Measurements from ENCODE around the gene LRP1B. TPM values are rescaled to one million over a fixed set of nuclear protein-coding genes. Genes with fewer than 3 reads are reported as not detected.

Gene LRP1B
- total RNA-seq, 1 donor from 2014 or later, result 0.38 TPM

DNA sequence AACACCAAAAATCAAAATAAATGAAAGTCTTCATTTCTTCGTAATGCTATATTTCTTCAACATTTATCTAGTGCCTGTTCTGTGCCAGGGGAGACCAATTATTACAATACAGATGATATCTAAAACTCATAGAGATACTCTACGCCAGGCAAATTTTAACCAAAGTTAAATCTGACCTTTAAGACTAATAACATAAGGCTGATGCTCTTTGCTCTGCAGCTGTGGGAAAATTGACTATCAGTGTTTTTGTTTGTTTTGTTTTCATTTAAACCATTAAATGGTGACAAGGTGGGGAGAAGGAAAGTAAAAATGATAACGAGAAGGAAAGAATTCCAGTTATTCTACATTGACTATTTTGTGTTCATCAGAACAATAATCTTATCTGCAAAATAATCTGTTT lies 406.4 kb downstream of the LRP1B start:
- Histone ChIP-seq H3K36me3 (ENCODE audit: control insufficient read depth, insufficient read depth, low read length) (no peaks in the 10 kb centered on the region), H3K4me3 (ENCODE audit: low read depth, low read length) (no peak overlapping the region), H3K27me3 (ENCODE audit: control insufficient read depth, insufficient read depth, low read length) (no peaks in the 10 kb centered on the region)
- no peak for DNase-seq (ENCODE audit: low read depth)
- TF ChIP-seq, protein P1, sequence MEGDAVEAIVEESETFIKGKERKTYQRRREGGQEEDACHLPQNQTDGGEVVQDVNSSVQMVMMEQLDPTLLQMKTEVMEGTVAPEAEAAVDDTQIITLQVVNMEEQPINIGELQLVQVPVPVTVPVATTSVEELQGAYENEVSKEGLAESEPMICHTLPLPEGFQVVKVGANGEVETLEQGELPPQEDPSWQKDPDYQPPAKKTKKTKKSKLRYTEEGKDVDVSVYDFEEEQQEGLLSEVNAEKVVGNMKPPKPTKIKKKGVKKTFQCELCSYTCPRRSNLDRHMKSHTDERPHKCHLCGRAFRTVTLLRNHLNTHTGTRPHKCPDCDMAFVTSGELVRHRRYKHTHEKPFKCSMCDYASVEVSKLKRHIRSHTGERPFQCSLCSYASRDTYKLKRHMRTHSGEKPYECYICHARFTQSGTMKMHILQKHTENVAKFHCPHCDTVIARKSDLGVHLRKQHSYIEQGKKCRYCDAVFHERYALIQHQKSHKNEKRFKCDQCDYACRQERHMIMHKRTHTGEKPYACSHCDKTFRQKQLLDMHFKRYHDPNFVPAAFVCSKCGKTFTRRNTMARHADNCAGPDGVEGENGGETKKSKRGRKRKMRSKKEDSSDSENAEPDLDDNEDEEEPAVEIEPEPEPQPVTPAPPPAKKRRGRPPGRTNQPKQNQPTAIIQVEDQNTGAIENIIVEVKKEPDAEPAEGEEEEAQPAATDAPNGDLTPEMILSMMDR (IDR thresholded peaks at IDR 0.05; ENCODE audit: insufficient read depth, low read length, poor library complexity, severe bottlenecking), result no peak

GRCh38 chr2:141723814-141724213 lies 407.0 kb downstream of the LRP1B start:
- TF ChIP-seq, protein P1 (IDR thresholded peaks at IDR 0.05; ENCODE audit: insufficient read depth, low read length, poor library complexity, severe bottlenecking), result no peak
- no peak for DNase-seq (ENCODE audit: low read depth)
- Histone ChIP-seq H3K36me3 (ENCODE audit: control insufficient read depth, insufficient read depth, low read length) (no peaks in the 10 kb centered on the region), H3K4me3 (ENCODE audit: low read depth, low read length) (no peak overlapping the region), H3K27me3 (ENCODE audit: control insufficient read depth, insufficient read depth, low read length) (no peaks in the 10 kb centered on the region)

DNA sequence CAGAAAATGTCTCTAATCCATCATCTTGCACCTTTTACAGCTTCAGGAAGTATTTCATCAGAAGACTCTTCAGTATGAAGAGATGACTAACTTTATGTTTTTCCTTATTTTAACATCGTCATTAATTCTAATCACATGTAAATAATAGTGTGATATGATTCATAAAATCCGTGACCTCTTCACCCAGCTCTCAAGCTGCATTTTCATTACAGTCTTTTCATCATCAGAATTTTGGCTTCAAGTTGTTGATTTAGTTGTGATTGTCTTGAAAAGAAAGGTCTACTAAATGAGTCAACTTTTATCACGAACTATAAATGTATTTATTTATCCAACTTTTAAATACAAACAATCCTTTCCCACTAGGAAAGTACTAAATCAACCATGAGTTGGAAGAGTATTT lies 410.3 kb downstream of the LRP1B start:
- TF ChIP-seq, protein P1 (IDR thresholded peaks at IDR 0.05; ENCODE audit: insufficient read depth, low read length, poor library complexity, severe bottlenecking), result no peak
- H3K4me3 ChIP-seq (ENCODE audit: low read depth, low read length), result no peak overlapping the region
- no peak for DNase-seq (ENCODE audit: low read depth)
- no peaks in the 10 kb centered on the region for H3K27me3 ChIP-seq (ENCODE audit: control insufficient read depth, insufficient read depth, low read length)
- no peaks in the 10 kb centered on the region for H3K36me3 ChIP-seq (ENCODE audit: control insufficient read depth, insufficient read depth, low read length)

DNA sequence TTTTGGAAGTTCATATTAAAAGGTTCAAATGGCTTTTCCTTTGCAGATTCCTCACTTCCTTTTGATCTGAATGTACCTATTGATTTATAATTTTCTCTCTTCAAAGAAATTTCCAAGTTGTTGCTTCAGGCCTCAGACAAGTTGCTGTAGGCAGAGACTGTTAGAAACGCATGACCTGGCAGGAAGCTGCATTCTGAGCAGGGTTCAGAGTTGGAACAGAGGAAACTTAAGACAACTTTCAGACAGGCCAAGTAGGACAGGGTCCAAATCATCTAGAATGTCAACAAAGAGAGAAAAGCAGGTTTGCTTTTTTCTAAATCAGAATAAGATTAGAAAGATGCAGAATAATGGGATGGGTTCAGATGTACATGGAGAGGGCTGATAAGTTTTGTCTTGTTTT lies 416.3 kb downstream of the LRP1B start:
- DNase-seq (ENCODE audit: low read depth), result no peak
- Histone ChIP-seq H3K4me3 (ENCODE audit: low read depth, low read length) (no peak overlapping the region), H3K27me3 (ENCODE audit: control insufficient read depth, insufficient read depth, low read length) (no peaks in the 10 kb centered on the region), H3K36me3 (ENCODE audit: control insufficient read depth, insufficient read depth, low read length) (no peaks in the 10 kb centered on the region)
- TF ChIP-seq, protein P1 (IDR thresholded peaks at IDR 0.05; ENCODE audit: insufficient read depth, low read length, poor library complexity, severe bottlenecking), result no peak

DNA sequence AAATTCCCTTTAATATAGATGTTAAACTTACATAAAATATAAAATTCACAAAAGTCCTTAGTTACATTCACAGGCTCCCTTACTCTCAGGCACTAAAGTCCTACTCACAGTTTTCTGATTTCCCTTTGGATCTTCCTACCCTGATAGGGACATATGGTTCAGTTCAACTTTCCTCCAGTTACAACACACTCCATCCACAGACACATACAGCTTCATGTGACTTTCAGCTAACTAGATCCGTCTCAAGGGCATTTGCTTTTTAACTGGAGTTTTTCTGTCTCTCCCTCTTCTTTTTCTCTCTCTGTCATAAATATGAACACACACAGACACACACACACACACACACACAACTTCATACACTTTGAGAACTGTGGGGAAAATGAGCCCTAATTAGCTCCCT lies 419.2 kb downstream of the LRP1B start:
- TF ChIP-seq, protein P1 (IDR thresholded peaks at IDR 0.05; ENCODE audit: insufficient read depth, low read length, poor library complexity, severe bottlenecking), result no peak
- H3K36me3 ChIP-seq (ENCODE audit: control insufficient read depth, insufficient read depth, low read length), result no peaks in the 10 kb centered on the region
- H3K27me3 ChIP-seq (ENCODE audit: control insufficient read depth, insufficient read depth, low read length), result no peaks in the 10 kb centered on the region
- no peak overlapping the region for H3K4me3 ChIP-seq (ENCODE audit: low read depth, low read length)
- DNase-seq (ENCODE audit: low read depth), result no peak

DNA sequence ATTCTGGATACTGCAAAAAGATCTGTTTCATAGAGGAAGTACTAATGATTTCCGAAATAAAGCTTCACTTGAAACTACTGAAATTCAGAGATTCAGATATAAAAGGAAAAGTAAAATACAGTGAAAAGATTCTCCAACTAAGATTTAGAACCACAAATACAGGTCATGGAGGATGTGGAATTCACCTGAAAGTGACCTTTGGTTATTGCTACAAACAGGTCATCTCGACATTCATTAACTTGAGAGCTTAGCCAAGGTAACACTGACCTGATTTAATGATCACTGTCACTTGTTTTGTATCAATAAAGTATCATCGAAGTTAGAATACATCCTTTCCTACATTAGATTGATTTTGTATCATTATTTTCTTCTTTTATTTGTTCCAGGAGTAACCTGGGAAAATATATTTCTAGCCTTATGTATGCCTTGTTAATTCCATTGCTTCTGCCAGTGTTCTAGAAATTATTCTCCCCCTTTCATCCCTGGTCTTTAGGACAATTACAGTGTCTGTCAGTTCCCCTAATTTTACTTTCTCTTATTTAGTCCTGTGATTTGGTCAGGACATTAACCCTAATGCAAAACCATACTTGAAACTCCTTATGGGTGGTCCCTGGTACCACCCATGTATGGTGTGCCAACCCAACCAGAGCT lies 420.1 kb downstream of the LRP1B start:
- no peaks in the 10 kb centered on the region for H3K36me3 ChIP-seq (ENCODE audit: control insufficient read depth, insufficient read depth, low read length)
- no peak for DNase-seq (ENCODE audit: low read depth)
- TF ChIP-seq, protein P1 (IDR thresholded peaks at IDR 0.05; ENCODE audit: insufficient read depth, low read length, poor library complexity, severe bottlenecking), result no peak
- no peak overlapping the region for H3K4me3 ChIP-seq (ENCODE audit: low read depth, low read length)
- no peaks in the 10 kb centered on the region for H3K27me3 ChIP-seq (ENCODE audit: control insufficient read depth, insufficient read depth, low read length)

Measured in kidney epithelial cell (primary cell).